IMR-90 (cell line): ENCODE data around the gene C2orf49. TPM values are rescaled to one million over a fixed set of nuclear protein-coding genes. Genes with fewer than 3 reads are reported as not detected.

Source experiments
- ATAC-seq: fragments of 200-7000 bp; cut with Tn5 transposase; 2 replicates; pipeline ENCODE4 v1.9.1; 2020; ENCODE audit warnings: low read depth, mild to moderate bottlenecking, moderate library complexity
- BruUV-seq: library from RNA; stranded (reverse); fragments of 400-500 nt; replicated peaks from 2 replicates; lab custom pipeline; 2021; lab: Mats Ljungman, UMichigan
- CTCF ChIA-PET: fragments of 300-600 bp; formaldehyde crosslinking; extraction: SDS; loops from one replicate; lab custom pipeline; 2021; ENCODE audit warnings: antibody characterized with exemption; lab: Yijun Ruan, JAX
- POLR2A ChIA-PET: fragments of 300-600 bp; sonication (Branson Sonifier 250); formaldehyde crosslinking; loops from one replicate; lab custom pipeline; 2022; ENCODE audit warnings: antibody characterized with exemption; ENCODE audit not compliant: unreplicated experiment; lab: Charles Lee
- DNase-seq: peaks from one replicate; pipeline ENCODE4 v3.0.0; 2013
- H2AFZ ChIP-seq: replicated peaks from 2 replicates; pipeline ENCODE3; 2013; ENCODE audit warnings: low read length, mild to moderate bottlenecking; ENCODE audit not compliant: poor library complexity
- H2AK5ac ChIP-seq: 2 replicates; pipeline ENCODE4 v1.6.1; 2013; ENCODE audit warnings: low read depth, low read length, inconsistent platforms
- H2AK9ac ChIP-seq: replicated peaks from 2 replicates; pipeline ENCODE3; 2013; ENCODE audit warnings: mild to moderate bottlenecking, low read depth, low read length, moderate library complexity; ENCODE audit not compliant: poor library complexity
- H2BK120ac ChIP-seq: 2 replicates; pipeline ENCODE4 v1.6.1; 2013; ENCODE audit warnings: low read depth, low read length, inconsistent platforms
- H2BK15ac ChIP-seq: 3 replicates; pipeline ENCODE4 v1.6.1; 2013; ENCODE audit warnings: low read depth, low read length, inconsistent platforms
- H2BK20ac ChIP-seq: 2 replicates; pipeline ENCODE4 v1.6.1; 2013; ENCODE audit warnings: low read depth, mild to moderate bottlenecking, inconsistent platforms, low read length, moderate library complexity
- H2BK5ac ChIP-seq: 2 replicates; pipeline ENCODE4 v1.6.1; 2013; ENCODE audit warnings: mild to moderate bottlenecking, low read depth, low read length, inconsistent platforms; ENCODE audit not compliant: poor library complexity, severe bottlenecking
- H3K14ac ChIP-seq: replicated peaks from 2 replicates; pipeline ENCODE4 v1.6.1; 2013; ENCODE audit warnings: low read depth, low read length, inconsistent platforms
- H3K18ac ChIP-seq: 2 replicates; pipeline ENCODE4 v1.6.1; 2013; ENCODE audit warnings: low read depth, low read length, control low read depth
- H3K23ac ChIP-seq: 2 replicates; pipeline ENCODE4 v1.6.1; 2013; ENCODE audit warnings: low read depth, low read length, inconsistent platforms
- H3K27ac ChIP-seq: 2 replicates; pipeline ENCODE4 v1.5.1; 2013; ENCODE audit warnings: mild to moderate bottlenecking, control low read depth, low read length; ENCODE audit not compliant: insufficient read depth
- H3K27me3 ChIP-seq: 2 replicates; pipeline ENCODE4 v1.6.1; 2013; ENCODE audit warnings: low read length; ENCODE audit not compliant: control insufficient read depth, insufficient read depth
- H3K36me3 ChIP-seq: 2 replicates; pipeline ENCODE4 v1.6.1; 2013; ENCODE audit warnings: low read length, mixed read lengths; ENCODE audit not compliant: control insufficient read depth, insufficient read depth
- H3K4ac ChIP-seq: 2 replicates; pipeline ENCODE4 v1.6.1; 2013; ENCODE audit warnings: low read depth, low read length, inconsistent platforms
- H3K4me1 ChIP-seq: 2 replicates; pipeline ENCODE4 v1.6.1; 2013; ENCODE audit warnings: low read length, mixed read lengths; ENCODE audit not compliant: control insufficient read depth, insufficient read depth
- H3K4me2 ChIP-seq: 2 replicates; pipeline ENCODE4 v1.6.1; 2013; ENCODE audit warnings: low read depth, mild to moderate bottlenecking, control low read depth, low read length, moderate library complexity
- H3K4me3 ChIP-seq: 2 replicates; pipeline ENCODE4 v1.5.1; 2013; ENCODE audit warnings: low read depth, mild to moderate bottlenecking, control low read depth, low read length, moderate library complexity; ENCODE audit not compliant: insufficient read depth
- H3K56ac ChIP-seq: 2 replicates; pipeline ENCODE4 v1.6.1; 2013; ENCODE audit warnings: low read length, inconsistent platforms; ENCODE audit not compliant: insufficient read depth; ENCODE audit errors: extremely low read depth
- H3K79me1 ChIP-seq, 2 experiments: 2 replicates each; pipeline ENCODE4 v1.6.1; 2013; ENCODE audit warnings: low read length in 2 of 2, inconsistent platforms in 1 of 2, low read depth in 1 of 2
- H3K9ac ChIP-seq: 2 replicates; pipeline ENCODE4 v1.6.1; 2013; ENCODE audit warnings: low read depth, low read length, control low read depth
- H3K9me1 ChIP-seq: 2 replicates; pipeline ENCODE4 v1.6.1; 2013; ENCODE audit warnings: low read length, inconsistent platforms; ENCODE audit not compliant: insufficient read depth
- H3K9me3 ChIP-seq: 2 replicates; pipeline ENCODE4 v1.6.1; 2013; ENCODE audit warnings: low read length; ENCODE audit not compliant: control insufficient read depth, insufficient read depth
- H4K20me1 ChIP-seq: 2 replicates; pipeline ENCODE4 v1.6.1; 2013; ENCODE audit warnings: low read length, inconsistent platforms; ENCODE audit not compliant: insufficient read depth
- H4K5ac ChIP-seq: 2 replicates; pipeline ENCODE4 v1.6.1; 2013; ENCODE audit warnings: mild to moderate bottlenecking, low read depth, low read length, control low read depth
- H4K8ac ChIP-seq, 2 experiments: 2 replicates each; pipeline ENCODE4 v1.6.1; 2013; ENCODE audit warnings: low read depth in 2 of 2, low read length in 2 of 2, control low read depth in 1 of 2, inconsistent platforms in 1 of 2
- H4K91ac ChIP-seq: 2 replicates; pipeline ENCODE4 v1.6.1; 2013; ENCODE audit warnings: low read depth, low read length, inconsistent platforms; ENCODE audit not compliant: insufficient read depth
- BHLHE40 ChIP-seq: fragments of 150-350 bp; IDR thresholded peaks from 2 replicates; pipeline ENCODE4 v1.6.1; 2016; ENCODE audit warnings: mild to moderate bottlenecking, low read depth, low read length
- CEBPB ChIP-seq: IDR thresholded peaks from 2 replicates; pipeline ENCODE4 v1.6.1; 2012; ENCODE audit warnings: low read depth, low read length, improper control_type of control experiment
- CHD1 ChIP-seq: IDR thresholded peaks from 2 replicates; pipeline ENCODE4 v1.6.1; 2012; ENCODE audit warnings: low read depth, low read length, improper control_type of control experiment
- FOS ChIP-seq: fragments of 150-350 bp; IDR thresholded peaks from 2 replicates; pipeline ENCODE4 v1.6.1; 2016; ENCODE audit warnings: low read depth, low read length
- MAFK ChIP-seq: IDR thresholded peaks from 2 replicates; pipeline ENCODE4 v1.6.1; 2012; ENCODE audit warnings: low read depth, low read length, improper control_type of control experiment
- MAZ ChIP-seq: IDR thresholded peaks from 2 replicates; pipeline ENCODE4 v1.6.1; 2012; ENCODE audit warnings: low read depth, mild to moderate bottlenecking, low read length, improper control_type of control experiment, moderate library complexity, borderline replicate concordance
- MXI1 ChIP-seq: IDR thresholded peaks from 2 replicates; pipeline ENCODE4 v1.6.1; 2012; ENCODE audit warnings: low read depth, mild to moderate bottlenecking, low read length, moderate library complexity, borderline replicate concordance
- NFE2L2 ChIP-seq: fragments of 150-350 bp; IDR thresholded peaks from 2 replicates; pipeline ENCODE4 v1.6.1; 2016; ENCODE audit warnings: low read depth, mild to moderate bottlenecking, low read length
- POLR2A ChIP-seq: IDR thresholded peaks from 2 replicates; pipeline ENCODE4 v1.6.1; 2012; ENCODE audit warnings: mild to moderate bottlenecking, low read depth, low read length
- RAD21 ChIP-seq: IDR thresholded peaks from 2 replicates; pipeline ENCODE4 v1.6.1; 2012; ENCODE audit warnings: low read length, improper control_type of control experiment
- RCOR1 ChIP-seq: IDR thresholded peaks from 2 replicates; pipeline ENCODE4 v1.6.1; 2012; ENCODE audit warnings: mild to moderate bottlenecking, low read length, improper control_type of control experiment; ENCODE audit not compliant: insufficient replicate concordance
- RFX5 ChIP-seq: IDR thresholded peaks from 2 replicates; pipeline ENCODE4 v1.8.0; 2012; ENCODE audit warnings: low read depth, mild to moderate bottlenecking, low read length, moderate library complexity
- SMC3 ChIP-seq: fragments of 150-350 bp; IDR thresholded peaks from 2 replicates; pipeline ENCODE4 v1.6.1; 2016; ENCODE audit warnings: low read depth, mild to moderate bottlenecking, antibody characterized with exemption, low read length, moderate library complexity
- USF2 ChIP-seq: fragments of 150-350 bp; IDR thresholded peaks from 2 replicates; pipeline ENCODE4 v1.6.1; 2017; ENCODE audit warnings: mild to moderate bottlenecking, antibody characterized with exemption, low read length, low read depth
- WGBS, 2 experiments: methylation state at CpG; one replicate each; pipeline versions ENCODE4 v1.1.5 to v1.1.7; 2013; ENCODE audit warnings: missing lambda C conversion rate in 2 of 2; ENCODE audit not compliant: insufficient read length in 1 of 2; ENCODE audit errors: extremely low coverage in 2 of 2; 5-methylcytosine and 5-hydroxymethylcytosine counted together
- dilution Hi-C: fragments of 300-500 bp; cut with HindIII; formaldehyde crosslinking; loops from one replicate; pipeline ENCODE4 v1.14.3; 2018; ENCODE audit warnings: low sequenced_read_pairs; ENCODE audit not compliant: unreplicated experiment
- in situ Hi-C: fragments of 300-500 bp; cut with MboI; formaldehyde crosslinking; loops from 3 replicates; pipeline ENCODE4 v1.14.3; 2019; ENCODE audit warnings: low sequenced_read_pairs, inconsistent platforms, mixed read lengths
- intact Hi-C: fragments of 100-400 bp; cut with micrococcal nuclease; formaldehyde crosslinking; loops from 2 replicates; pipeline ENCODE4 v1.10.0; 2022
- polyA plus RNA-seq, 3 experiments: library from polyadenylated mRNA; depleted of rRNA; stranded (reverse); fragments of >200 nt; gene quantifications; 2 replicates each; pipeline ENCODE4 v1.2.3, GENCODE V29; 2012; ENCODE audit warnings: low replicate concordance in 1 of 3
- total RNA-seq: library from RNA; depleted of rRNA; stranded (reverse); fragments of >200 nt; gene quantifications from 2 replicates; pipeline ENCODE4 v1.2.3, GENCODE V29; 2012
- TF ChIP-seq, protein P1 (sequence below): fragments of 150-350 bp; IDR thresholded peaks from 2 replicates; pipeline ENCODE4 v1.6.1; 2016; ENCODE audit warnings: low read depth, mild to moderate bottlenecking, low read length, moderate library complexity, borderline replicate concordance
- TF ChIP-seq, protein P2 (sequence below): conservative IDR thresholded peaks from 2 replicates; pipeline ENCODE4 v1.5.1; 2012; ENCODE audit warnings: mild to moderate bottlenecking, low read depth, low read length, improper control_type of control experiment

C2orf49 gene
- total and polyA plus RNA-seq, 2 of the 4 experiments (the other 2 are of a cell fraction) = 3.8 to 8.5 TPM

GRCh38 chr2:105297216-105297615 is 40.1 kb upstream of the C2orf49 start:
- in situ Hi-C loops = loop anchor here (5.0 kb wide), 1 partner anchor 185 kb away; no protein-coding TSS in a partner anchor
- BruUV-seq = no TSS peak

More at GRCh38 chr2:105297216-105297615, 40.1 kb upstream of the C2orf49 start:
- no peak overlapping the region for H3K14ac ChIP-seq
- H3K56ac ChIP-seq = no peak overlapping the region
- H4K20me1 ChIP-seq = no peaks in the 10 kb centered on the region; the same call in 1 of the 2 replicates
- no peaks in the 10 kb centered on the region for H3K27me3 ChIP-seq
- no peak overlapping the region for H2BK15ac ChIP-seq
- DNase-seq (no peak), ATAC-seq (no peak)
- H3K9me3 ChIP-seq = no peaks in the 10 kb centered on the region
- TF ChIP-seq USF2 (no peak), CEBPB (no peak), RFX5 (no peak), MAFK (no peak), CHD1 (no peak), BHLHE40 (no peak), FOS (no peak), MXI1 (no peak), SMC3 (no peak), RCOR1 (no peak), NFE2L2 (no peak), POLR2A (no peak), RAD21 (no peak), MAZ (no peak)
- TF ChIP-seq, protein P1, sequence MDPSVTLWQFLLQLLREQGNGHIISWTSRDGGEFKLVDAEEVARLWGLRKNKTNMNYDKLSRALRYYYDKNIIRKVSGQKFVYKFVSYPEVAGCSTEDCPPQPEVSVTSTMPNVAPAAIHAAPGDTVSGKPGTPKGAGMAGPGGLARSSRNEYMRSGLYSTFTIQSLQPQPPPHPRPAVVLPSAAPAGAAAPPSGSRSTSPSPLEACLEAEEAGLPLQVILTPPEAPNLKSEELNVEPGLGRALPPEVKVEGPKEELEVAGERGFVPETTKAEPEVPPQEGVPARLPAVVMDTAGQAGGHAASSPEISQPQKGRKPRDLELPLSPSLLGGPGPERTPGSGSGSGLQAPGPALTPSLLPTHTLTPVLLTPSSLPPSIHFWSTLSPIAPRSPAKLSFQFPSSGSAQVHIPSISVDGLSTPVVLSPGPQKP = no peak
- TF ChIP-seq, protein P2, sequence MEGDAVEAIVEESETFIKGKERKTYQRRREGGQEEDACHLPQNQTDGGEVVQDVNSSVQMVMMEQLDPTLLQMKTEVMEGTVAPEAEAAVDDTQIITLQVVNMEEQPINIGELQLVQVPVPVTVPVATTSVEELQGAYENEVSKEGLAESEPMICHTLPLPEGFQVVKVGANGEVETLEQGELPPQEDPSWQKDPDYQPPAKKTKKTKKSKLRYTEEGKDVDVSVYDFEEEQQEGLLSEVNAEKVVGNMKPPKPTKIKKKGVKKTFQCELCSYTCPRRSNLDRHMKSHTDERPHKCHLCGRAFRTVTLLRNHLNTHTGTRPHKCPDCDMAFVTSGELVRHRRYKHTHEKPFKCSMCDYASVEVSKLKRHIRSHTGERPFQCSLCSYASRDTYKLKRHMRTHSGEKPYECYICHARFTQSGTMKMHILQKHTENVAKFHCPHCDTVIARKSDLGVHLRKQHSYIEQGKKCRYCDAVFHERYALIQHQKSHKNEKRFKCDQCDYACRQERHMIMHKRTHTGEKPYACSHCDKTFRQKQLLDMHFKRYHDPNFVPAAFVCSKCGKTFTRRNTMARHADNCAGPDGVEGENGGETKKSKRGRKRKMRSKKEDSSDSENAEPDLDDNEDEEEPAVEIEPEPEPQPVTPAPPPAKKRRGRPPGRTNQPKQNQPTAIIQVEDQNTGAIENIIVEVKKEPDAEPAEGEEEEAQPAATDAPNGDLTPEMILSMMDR = no peak
- no peak overlapping the region for H2AK9ac ChIP-seq
- 0 out of 2 replicates have a peak, but pooled peaks cover under 1% of the 10 kb centered on the region for H3K4me1 ChIP-seq
- peaks cover 7% of the 10 kb centered on the region for H3K36me3 ChIP-seq
- H2BK5ac ChIP-seq = no peak overlapping the region
- no peak overlapping the region for H3K4me2 ChIP-seq
- no peak overlapping the region for H4K91ac ChIP-seq
- H4K5ac ChIP-seq = no peak overlapping the region
- no peak overlapping the region for H2AK5ac ChIP-seq
- 0 out of 2 replicates have a peak, but pooled peaks cover 3% of the 10 kb centered on the region for H3K9me1 ChIP-seq
- no peak overlapping the region for H3K4ac ChIP-seq
- H3K23ac ChIP-seq = no peak overlapping the region
- 79% methylated on average over 2 of the region's 7 CpGs; no CpG with 5 or more reads in 1 of the 2 experiments for WGBS, 2 experiments
- H3K27ac ChIP-seq = no peak overlapping the region
- no peak overlapping the region for H2AFZ ChIP-seq
- ChIA-PET CTCF (no interaction called here), POLR2A (interaction anchor here (0.5 kb wide), 1 partner anchor 14 kb away, joined by 3 read pairs; no protein-coding TSS in a partner anchor)
- no peak overlapping the region for H4K8ac ChIP-seq
- intact Hi-C loops = no loop called here
- dilution Hi-C loops = no loop called here
- H3K79me1 ChIP-seq = peaks cover 3 to 22% of the 10 kb centered on the region in 2 experiments; a peak in 3 of 4 replicates
- H3K9ac ChIP-seq = no peak overlapping the region
- H2BK120ac ChIP-seq = no peak overlapping the region
- H3K4me3 ChIP-seq = no peak overlapping the region
- H2BK20ac ChIP-seq = no peak overlapping the region
- no peak overlapping the region for H3K18ac ChIP-seq
